Endodermal cell (in vitro differentiated cells): Measurements from ENCODE around the gene TMEM120A. TPM values are rescaled to one million over a fixed set of nuclear protein-coding genes. Genes with fewer than 3 reads are reported as not detected.

Source experiments
- DNase-seq: peaks from one replicate; pipeline ENCODE4 v3.0.0-alpha.2; 2017
- H3K27ac ChIP-seq: 2 replicates; pipeline ENCODE4 v1.5.1; 2013; ENCODE audit warnings: mild to moderate bottlenecking, low read depth, low read length, moderate library complexity
- H3K27me3 ChIP-seq: 2 replicates; pipeline ENCODE4 v1.6.1; 2013; ENCODE audit warnings: mild to moderate bottlenecking, low read length, moderate library complexity; ENCODE audit not compliant: insufficient read depth, control insufficient read depth, poor library complexity, severe bottlenecking
- H3K36me3 ChIP-seq: 2 replicates; pipeline ENCODE4 v1.7.0; 2013; ENCODE audit warnings: mild to moderate bottlenecking, low read length, moderate library complexity; ENCODE audit not compliant: control insufficient read depth, insufficient read depth
- H3K4me1 ChIP-seq: one replicate; pipeline ENCODE4 v1.7.0; 2013; ENCODE audit warnings: low read length; ENCODE audit not compliant: control insufficient read depth, insufficient read depth
- H3K4me3 ChIP-seq: 2 replicates; pipeline ENCODE4 v1.5.1; 2013; ENCODE audit warnings: mild to moderate bottlenecking, low read length, moderate library complexity
- H3K9ac ChIP-seq: 2 replicates; pipeline ENCODE4 v1.6.1; 2013; ENCODE audit warnings: mild to moderate bottlenecking, low read length, moderate library complexity; ENCODE audit not compliant: poor library complexity, severe bottlenecking; ENCODE audit errors: extremely low read depth
- H3K9me3 ChIP-seq: 2 replicates; pipeline ENCODE4 v1.6.1; 2013; ENCODE audit warnings: mild to moderate bottlenecking, low read length, moderate library complexity; ENCODE audit not compliant: control insufficient read depth
- H3K27ac Mint-ChIP-seq: 2 replicates; pipeline ENCODE4 v1.8.0; 2020; ENCODE audit warnings: mixed read lengths
- H3K27me3 Mint-ChIP-seq: 2 replicates; pipeline ENCODE4 v1.8.0; 2021; ENCODE audit warnings: mild to moderate bottlenecking, mixed read lengths; ENCODE audit not compliant: insufficient read depth
- H3K36me3 Mint-ChIP-seq: 2 replicates; pipeline ENCODE4 v1.8.0; 2020; ENCODE audit warnings: low read depth, mixed read lengths
- H3K4me1 Mint-ChIP-seq: 2 replicates; pipeline ENCODE4 v1.8.0; 2020; ENCODE audit warnings: mixed read lengths
- H3K4me3 Mint-ChIP-seq: 2 replicates; pipeline ENCODE4 v1.8.0; 2020; ENCODE audit warnings: mild to moderate bottlenecking, moderate library complexity, mixed read lengths
- H3K9me3 Mint-ChIP-seq: 2 replicates; pipeline ENCODE4 v1.8.0; 2020; ENCODE audit warnings: mild to moderate bottlenecking, mixed read lengths
- CTCF ChIP-seq: fragments of 200-600 bp; sonication (generic); conservative IDR thresholded peaks from 2 replicates; pipeline ENCODE4 v1.5.0; 2021; ENCODE audit warnings: antibody characterized with exemption, mild to moderate bottlenecking
- WGBS, 2 experiments: methylation state at CpG; one replicate each; pipeline versions ENCODE4 v1.1.5 to v1.1.7; 2013; ENCODE audit warnings: missing lambda C conversion rate in 2 of 2, mixed read lengths in 1 of 2; ENCODE audit not compliant: insufficient coverage in 1 of 2, insufficient read length in 1 of 2; 5-methylcytosine and 5-hydroxymethylcytosine counted together
- total RNA-seq, 2 donors: library from RNA; stranded (reverse); fragmentation: NEBNext Ultra II Directional in 1 of 2; extraction: Animal tissue kit (Norgen Biotek cat#: 25700) in 1 of 2; gene quantifications; 2 replicates in 1 of 2; 3 replicates in 1 of 2; pipeline ENCODE4 v1.2.1, GENCODE V29; 2021

The TMEM120A gene
- total RNA-seq, 2 donors from 2014 or later, result 18.8 to 19.1 TPM

- Mint-ChIP-seq H3K36me3 (peaks cover 16% of the 10 kb centered on the region), H3K27ac (no peak overlapping the region), H3K9me3 (no peaks in the 10 kb centered on the region), H3K27me3 (no peaks in the 10 kb centered on the region), H3K4me1 (no peaks in the 10 kb centered on the region), H3K4me3 (no peak overlapping the region)
- no peak overlapping the region for H3K4me3 ChIP-seq
- no peaks in the 10 kb centered on the region for H3K4me1 ChIP-seq
- no peaks in the 10 kb centered on the region for H3K9me3 ChIP-seq
- no peak for DNase-seq
- no peak overlapping the region for H3K9ac ChIP-seq
- H3K27ac ChIP-seq, result no peak overlapping the region
- whole genome bisulfite sequencing, 2 experiments, result 93 to 100% methylated on average over 1 of the region's 1 CpG
- TF ChIP-seq CTCF, result no peak
- H3K27me3 ChIP-seq, result no peaks in the 10 kb centered on the region
- H3K36me3 ChIP-seq, result peaks cover 12% of the 10 kb centered on the region
Observed at GRCh38 chr7:75944507-75944906, 49.9 kb downstream of the TMEM120A start.

GRCh38 chr7:75943864-75944263 is 50.5 kb downstream of the TMEM120A start:
- H3K4me3 Mint-ChIP-seq, result no peak overlapping the region
- H3K36me3 Mint-ChIP-seq, result peaks cover 18% of the 10 kb centered on the region
- no peaks in the 10 kb centered on the region for H3K27me3 Mint-ChIP-seq
- TF ChIP-seq CTCF, result no peak
- H3K9me3 Mint-ChIP-seq, result no peaks in the 10 kb centered on the region
- no peaks in the 10 kb centered on the region for H3K9me3 ChIP-seq
- DNase-seq, result no peak
- H3K27ac ChIP-seq, result no peak overlapping the region
- no peaks in the 10 kb centered on the region for H3K4me1 ChIP-seq
- H3K36me3 ChIP-seq, result peaks cover 12% of the 10 kb centered on the region
- no peak overlapping the region for H3K4me3 ChIP-seq
- no peaks in the 10 kb centered on the region for H3K27me3 ChIP-seq
- H3K27ac Mint-ChIP-seq, result no peak overlapping the region
- no peak overlapping the region for H3K9ac ChIP-seq
- 91% methylated on average over 5 to 6 of the region's 6 CpGs for WGBS, 2 experiments
- H3K4me1 Mint-ChIP-seq, result no peaks in the 10 kb centered on the region

GRCh38 chr7:75938921-75939320 is 55.5 kb downstream of the TMEM120A start:
- no peak overlapping the region for H3K27ac Mint-ChIP-seq
- no peak for DNase-seq
- Histone ChIP-seq H3K4me1 (no peaks in the 10 kb centered on the region), H3K9me3 (no peaks in the 10 kb centered on the region), H3K27me3 (no peaks in the 10 kb centered on the region), H3K36me3 (peaks cover 15% of the 10 kb centered on the region), H3K4me3 (no peak overlapping the region), H3K9ac (no peak overlapping the region), H3K27ac (no peak overlapping the region)
- no peaks in the 10 kb centered on the region for H3K27me3 Mint-ChIP-seq
- peaks cover 35% of the 10 kb centered on the region for H3K36me3 Mint-ChIP-seq
- H3K4me3 Mint-ChIP-seq, result no peak overlapping the region
- no peak for TF ChIP-seq CTCF
- 95 to 97% methylated on average over 6 of the region's 6 CpGs for WGBS, 2 experiments
- no peaks in the 10 kb centered on the region for H3K4me1 Mint-ChIP-seq
- peaks cover 2% of the 10 kb centered on the region for H3K9me3 Mint-ChIP-seq
